AG08395 (cell line): ENCODE data around the gene GNB5.
"Not testable (repeated sequence)": the region's sequence is repeated elsewhere in the genome, so short reads cannot be mapped to it uniquely, and the experiment has no call there.

Experiments
- DNase-seq: peaks from one replicate; pipeline ENCODE4 v3.0.0; 2012; ENCODE audit warnings: mixed read lengths, low spot score

Gene GNB5

DNA sequence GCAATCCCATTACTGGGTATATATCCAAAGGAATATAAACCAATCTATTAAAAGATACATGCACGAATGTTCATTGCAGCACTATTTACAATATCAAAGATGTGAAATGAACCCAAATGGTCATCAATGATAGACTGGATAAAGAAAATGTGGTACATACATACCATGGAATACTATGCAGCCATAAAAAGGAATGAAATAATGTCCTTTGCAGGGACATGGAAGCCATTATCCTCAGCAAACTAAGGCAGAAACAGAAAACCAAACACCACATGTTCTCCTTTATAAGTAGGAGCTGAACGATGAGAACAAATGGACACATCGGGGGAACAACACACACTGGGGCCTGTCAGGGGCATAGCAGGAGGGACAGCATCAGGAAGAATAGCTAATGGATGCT is 21.0 kb downstream of the GNB5 start:
- not testable (repeated sequence) for DNase-seq

DNA sequence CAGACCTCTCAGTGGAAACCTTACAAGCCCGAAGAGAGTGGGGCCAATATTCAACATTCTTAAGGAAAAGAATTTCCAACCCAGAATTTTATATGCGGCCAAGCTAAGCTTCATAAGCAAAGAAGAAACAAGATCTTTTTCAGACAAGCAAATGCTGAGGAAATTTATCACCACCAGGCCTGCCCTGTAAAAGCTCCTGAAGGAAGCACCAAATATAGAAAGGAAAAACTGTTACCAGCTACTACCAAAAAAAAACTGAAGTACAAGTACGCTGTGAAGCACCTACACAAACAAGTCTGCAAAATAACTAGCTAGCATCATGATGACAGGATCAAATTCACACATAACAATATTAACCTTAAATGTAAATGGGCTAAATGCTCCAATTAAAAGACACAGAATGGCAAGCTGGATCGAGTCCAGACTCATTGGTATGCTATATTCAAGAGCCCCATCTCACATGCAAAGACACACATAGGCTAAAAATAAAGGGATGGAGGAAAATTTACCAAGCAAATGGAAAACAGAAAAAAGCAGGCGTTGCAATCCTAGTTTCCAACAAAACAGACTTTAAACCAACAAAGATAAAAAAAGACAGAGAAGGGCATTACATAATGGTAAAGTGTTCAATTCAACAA is 25.6 kb downstream of the GNB5 start:
- not testable (repeated sequence) for DNase-seq

DNA sequence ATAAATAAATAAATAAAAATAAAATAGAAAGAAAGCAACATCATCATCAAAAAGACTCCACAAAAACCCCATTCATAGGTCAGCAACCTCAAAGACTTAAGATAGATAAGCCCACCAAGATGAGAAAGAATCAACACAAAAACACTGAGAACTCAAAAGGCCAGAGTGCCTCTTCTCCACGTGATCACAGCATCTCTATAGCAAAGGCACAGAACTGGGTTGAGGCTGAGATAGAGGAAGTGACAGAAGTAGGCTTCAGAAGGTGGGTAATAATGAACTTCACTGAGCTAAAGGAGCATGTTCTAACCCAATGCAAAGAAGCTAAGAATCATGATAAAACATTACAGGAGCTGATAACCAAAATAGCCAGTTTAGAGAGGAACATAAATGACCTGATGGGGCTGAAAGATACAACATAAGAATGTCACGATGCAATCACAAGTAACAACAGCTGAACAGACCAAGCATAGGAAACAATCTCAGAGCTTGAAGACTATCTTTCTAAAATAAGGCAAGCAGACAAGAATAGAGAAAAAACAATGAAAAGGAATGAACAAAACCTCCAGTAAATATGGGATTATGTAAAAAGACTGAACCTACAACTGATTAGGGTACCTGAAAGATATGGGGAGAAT is 26.4 kb downstream of the GNB5 start:
- no peak for DNase-seq

DNA sequence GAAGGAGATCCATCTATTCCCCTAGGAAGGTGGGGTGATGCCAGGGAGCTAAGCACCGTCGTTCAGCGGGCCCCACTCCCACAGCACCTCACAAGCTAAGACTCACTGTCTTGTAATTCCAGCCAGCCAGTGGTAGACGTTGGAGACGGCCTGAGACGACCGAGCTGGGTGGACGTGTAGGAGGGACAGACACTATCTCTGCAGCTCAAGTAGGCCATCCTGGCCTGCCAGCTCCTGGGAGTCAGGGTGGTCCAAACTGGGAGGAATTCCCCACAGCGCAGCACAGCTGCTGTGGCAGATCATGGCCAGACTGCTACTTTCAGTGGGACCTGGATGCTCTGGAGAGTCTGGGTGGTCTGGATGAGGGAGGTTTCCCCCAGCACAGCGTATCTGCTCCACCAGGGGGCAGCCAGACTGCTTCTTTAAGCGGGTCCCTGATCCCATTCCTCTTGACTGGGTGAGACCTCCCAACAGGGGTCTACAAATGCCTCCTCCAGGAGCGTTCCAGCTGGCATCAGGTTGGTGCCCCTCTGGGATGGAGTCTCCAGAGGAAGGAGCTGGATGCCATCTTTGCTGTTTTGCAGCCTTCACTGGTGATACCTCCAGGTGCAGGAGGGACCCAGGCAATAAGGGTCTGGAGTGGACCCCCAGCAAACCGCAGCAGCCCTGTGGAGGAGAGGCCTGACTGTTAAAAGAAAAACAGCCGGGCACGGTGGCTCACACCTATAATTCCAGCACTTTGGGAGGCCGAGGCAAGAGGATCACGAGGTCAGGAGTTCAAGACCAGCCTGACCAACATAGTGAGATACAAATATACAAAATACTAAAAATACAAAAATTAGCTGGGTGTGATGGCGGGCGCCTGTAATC is 27.6 kb downstream of the GNB5 start:
- DNase-seq, result no peak

DNA sequence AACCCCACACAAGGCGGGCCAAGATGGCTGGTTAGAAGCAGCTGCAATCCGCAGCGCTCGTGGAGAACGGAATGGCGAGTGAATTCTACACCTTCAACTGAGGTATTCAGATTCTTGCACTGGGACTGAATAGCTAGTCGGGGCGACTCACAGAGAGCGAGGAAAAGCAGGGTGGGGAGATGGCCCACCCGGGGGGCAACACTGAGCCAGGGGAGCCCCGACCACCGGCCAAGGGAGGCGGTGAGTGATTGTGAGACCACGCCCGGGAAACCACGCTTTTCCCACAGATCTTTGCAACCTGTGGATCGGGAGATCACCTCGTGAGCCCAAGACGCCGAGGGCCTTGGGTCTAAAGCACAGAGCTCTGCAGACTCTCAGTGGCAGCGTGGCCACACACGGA is 28.3 kb downstream of the GNB5 start:
- no peak for DNase-seq

DNA sequence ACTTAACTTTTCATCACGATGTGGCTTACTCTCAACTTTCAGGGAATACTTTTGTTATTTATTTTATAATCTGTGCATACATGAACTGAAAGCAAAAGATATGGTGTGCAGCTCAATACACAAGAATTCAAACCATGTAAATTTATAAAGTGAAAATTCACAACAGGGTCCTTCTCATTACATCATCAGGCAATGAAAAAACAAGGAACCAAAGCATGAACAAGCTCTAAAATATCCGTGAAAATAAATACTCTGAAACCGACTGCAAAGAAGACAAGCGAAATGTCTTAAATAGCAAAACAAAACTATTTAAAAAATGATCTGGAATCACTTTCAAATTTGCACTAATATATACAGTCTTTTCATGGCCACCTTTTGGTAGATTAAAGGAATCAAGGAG is 28.9 kb downstream of the GNB5 start:
- no peak for DNase-seq

DNA sequence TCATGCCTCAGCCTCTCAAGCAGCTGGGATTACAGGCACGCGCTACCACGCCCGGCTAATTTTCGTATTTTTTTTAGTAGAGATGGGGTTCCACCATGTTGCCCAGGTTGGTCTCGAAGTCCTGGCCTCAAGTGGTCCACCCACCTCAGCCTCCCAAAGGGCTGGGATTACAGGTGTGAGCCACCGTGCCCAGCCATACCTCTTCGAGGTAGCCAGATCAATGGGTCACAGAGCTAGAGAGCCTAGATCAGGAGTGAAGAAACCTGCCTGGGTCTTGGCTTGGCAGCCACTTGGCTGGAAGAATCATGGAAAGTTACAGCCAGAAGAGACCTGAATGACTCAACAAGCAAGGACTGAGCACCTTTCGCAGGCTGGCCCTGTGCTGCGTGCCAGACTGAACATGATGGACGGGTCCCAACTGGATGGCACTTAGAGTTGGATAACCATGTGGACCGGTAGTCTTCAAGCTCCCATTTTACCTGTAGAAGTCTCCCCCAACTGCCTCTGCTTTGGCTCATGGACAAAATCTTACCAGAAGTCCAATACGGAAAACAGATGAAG is 29.7 kb downstream of the GNB5 start:
- no peak for DNase-seq

DNA sequence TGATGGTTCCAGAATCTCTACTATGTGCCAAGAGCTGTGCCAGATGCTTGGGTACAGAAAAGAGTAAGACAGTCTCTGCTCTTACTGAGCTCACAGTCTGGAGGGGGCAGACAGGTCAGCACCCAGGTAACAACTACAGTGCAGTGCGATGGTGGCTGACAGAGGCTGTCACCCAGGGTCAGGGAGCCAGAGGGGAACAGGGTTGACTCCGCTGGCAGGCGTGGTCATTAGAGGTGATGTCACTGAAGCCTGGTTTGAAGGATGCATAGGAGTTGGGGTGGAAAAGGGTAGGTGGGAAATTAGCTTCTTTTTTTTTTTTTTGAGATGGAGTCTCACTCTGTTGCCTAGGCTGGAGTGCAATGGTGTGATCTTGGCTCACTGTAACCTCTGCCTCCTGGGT is 31.5 kb downstream of the GNB5 start:
- DNase-seq, result no peak

DNA sequence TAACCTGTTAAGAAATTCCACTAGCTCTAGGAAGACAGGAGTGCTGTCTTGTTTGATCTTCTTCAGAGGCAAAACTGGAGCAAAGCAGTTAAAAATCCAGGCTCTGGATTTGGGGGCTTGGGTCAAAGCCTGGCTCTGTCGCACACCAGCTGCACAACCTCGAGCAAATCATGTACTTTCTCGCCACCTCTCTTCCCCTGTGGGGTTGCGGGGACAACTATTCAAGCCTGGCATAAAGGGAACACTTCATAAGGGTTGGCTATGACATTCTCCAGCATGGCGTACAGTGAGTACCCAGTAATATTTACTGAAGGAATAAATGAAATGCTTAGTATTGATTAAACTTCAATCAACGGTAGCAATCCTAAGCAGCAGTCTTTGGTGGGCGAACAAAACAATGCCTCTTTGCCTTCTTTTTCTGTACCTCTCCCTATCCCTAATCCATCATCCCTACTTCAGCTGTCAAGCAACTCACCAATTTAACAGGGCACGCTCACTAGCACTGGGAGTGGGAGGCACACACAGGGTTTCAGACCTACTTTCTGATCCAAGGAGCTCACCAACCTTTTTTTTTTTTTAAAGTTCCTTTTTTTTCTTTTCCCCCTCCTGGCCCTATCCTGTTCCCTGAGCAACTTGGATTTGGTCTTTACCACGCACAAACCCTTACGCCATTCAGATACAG is 33.0 kb downstream of the GNB5 start:
- no peak for DNase-seq

DNA sequence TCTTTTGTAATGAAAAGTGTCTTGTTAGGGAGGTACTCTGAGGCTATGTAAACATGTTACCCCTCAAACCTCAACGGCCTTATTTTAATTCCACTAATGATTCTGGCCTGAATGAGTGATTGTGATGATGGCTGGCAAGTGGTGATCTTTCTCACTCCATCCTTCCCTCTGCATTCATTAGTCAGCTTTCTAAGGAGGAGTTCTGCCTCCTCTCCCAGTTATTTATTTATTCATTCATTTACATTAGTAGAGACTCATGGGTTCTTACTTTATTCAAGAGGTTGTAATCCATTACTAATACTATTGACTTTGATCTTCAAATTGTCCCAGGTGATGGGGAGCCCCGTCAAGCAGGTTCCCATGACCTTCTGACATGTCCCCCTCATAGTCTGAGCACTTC is 35.3 kb downstream of the GNB5 start:
- no peak for DNase-seq

DNA sequence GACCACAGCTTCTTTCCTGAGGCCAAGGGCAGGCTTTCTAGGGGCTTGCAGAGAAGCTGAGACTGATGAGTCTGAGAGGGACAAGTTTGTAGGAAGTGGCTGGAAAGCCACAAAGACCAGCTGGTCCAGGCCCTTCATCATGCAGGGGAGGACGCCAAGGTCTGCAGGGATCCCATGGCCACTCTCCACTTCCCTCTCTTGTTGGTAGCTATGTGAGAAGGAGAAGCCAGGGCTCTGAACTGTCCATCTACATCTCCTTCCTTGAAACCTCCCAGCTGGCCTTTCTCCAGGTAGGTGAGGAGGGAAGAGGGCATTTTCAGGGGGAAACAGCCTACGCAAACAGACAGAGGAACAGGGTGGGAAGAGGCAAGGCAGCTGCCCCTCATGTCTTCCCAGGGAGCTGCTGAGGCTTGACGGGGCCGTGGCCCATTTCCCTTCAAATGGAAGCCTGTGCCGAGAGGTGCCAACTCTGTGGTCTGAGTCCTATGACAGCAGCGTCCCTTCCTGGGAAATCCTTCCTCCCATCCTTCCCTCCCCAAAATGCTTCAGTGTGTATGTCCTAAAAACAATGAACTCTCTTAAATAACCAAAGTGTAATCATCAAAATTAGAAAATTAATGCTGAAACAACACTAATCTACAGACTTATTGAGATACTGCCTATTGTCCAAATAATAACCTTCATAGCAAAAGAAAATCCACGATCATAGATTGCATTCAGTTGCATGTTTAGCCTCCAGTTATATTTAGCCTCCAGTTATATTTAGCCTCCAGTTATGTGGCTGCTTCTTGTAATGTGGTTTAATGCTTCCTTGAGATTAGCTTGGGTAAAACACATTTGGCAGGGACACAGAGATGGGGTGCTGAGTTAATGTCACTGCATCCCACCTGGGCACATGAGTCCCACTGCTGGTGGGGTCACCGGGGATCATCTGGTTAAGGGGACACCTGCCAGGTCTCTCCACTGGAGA is 36.0 kb downstream of the GNB5 start:
- no peak for DNase-seq

DNA sequence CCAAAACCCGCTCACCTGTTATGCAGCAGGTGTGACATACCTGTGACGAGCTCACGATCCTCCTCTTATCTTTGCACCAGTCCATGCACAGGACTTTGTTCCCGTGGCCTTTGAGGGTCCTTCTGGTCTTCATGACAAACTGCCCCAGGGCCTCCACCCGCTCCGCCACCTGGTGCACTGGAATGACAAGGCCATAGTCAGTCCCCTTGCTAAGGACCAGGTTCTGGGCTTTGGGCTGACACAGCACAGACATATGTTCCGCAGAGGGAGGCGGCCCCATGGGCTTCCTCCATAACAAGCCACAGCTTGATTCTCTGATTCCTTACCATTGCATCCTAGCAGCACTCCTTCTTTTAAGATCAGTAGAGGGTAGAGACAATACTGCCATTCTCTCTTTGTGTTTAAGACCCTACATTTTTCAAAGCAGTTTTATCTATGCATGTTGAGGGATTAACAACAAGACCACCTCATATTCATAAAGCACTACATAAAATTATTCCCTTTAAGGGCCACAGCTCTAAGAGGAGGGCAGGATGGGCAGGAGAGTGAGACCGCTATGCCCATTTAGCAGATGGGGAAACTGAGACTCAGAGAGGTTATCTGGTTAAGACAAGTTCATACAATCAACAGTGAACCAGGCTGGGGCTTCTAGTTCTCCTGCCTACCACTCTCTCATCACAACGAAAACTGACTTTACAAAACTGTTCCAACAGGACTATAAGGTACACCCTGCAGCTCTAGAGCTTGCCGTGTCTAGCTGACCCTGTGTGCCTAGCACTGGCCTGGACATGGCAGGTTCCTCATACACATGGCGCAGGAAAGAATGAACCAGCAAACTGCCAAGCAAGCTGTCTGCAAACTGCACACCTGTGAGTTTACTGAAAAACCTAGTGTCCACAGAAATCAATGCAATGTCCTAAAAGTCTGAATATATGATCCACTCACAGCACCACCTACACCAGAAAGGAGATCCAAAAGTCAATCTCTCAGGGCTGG is 37.0 kb downstream of the GNB5 start:
- DNase-seq, result no peak

DNA sequence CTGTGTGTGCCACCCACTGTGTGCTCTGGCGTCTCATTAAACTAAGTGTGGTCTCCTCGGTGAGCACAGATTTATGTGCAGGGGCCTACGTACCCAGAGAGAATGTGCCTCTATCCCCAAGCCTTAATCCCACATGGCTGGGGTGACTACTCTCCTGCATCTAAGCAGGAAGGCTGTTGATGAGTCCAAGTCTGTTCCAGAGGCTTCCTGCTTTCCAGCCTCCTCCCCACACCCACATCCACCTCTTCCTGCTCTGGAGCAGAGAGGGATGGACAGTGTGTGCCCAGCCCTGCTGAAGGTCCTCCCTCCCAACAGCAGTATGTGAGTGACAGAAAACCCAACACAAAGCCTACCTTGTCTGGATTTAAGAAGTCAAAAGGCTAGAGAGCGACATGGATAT is 39.8 kb downstream of the GNB5 start:
- no peak for DNase-seq

DNA sequence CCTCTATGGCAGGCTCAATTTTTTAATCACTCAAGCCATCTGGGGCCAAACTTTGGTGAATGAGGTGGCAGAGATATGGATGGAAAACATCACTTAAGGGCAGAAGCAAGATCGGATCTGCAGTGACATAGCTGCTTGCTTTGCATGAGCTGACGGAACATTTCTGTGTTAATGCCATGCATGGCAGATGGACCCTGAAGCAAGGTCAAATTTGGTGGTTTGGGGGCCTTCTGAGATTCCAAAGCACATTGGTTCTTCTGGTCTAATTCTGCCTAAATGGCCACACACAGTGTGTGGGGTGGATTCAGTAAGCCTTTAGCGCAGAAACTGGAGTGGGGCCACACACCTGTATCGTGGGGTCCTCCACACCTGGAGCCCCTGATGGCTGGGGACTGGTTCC is 40.3 kb downstream of the GNB5 start:
- no peak for DNase-seq

DNA sequence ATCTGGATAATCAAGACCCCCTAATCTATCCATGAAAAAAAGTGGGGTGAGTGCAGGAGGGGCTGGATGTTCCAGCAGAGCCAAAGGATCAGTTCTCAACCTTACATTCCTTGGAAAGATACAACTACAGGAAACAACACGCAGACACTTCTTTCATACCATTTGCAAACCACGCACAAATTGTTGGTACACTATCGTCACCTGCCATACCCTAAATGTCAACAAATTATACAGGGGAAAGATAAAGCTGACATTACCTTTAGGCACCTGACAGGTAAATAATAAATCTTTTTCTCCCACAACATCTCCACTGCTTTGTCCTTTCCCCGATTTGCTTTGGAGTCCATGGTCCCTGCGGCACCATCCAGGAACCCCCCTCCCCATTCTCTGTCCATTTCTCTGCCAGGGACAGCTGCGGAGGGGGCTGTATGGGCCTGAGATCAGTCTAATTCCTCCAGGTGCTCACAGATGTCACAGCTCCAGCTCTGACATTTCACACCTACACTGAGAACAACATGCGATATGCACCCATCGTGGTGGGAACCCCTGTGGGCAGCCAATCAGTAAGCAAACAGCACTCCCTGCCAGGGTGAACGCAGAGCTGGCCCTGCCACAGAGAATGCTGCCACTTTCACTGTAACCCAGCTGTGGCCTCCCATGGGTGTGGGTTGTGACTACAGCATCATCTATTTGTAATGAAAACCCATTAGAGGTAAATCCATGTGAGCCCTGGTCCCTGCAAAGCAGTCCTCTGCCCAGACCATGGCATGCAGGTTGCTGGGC is 41.0 kb downstream of the GNB5 start:
- no peak for DNase-seq

DNA sequence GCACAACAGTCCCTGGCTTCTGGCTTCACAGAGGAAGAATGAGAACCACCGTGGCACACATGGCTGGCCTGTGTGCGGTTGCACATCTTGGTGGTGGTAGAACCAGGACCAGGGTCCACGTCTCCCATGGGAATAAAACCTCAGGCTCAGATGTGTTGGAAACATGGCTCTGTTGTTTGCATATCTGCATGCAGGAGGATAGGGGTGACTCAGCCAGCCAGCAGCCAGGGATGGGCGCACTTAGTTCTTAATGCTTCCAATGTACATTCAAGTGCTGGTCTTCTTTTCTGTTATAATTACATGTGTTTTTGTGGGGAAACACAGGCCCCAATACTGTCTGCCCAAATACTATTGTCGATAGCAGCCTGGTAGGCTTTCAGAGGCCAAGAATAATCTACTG is 42.8 kb downstream of the GNB5 start:
- DNase-seq, result no peak

DNA sequence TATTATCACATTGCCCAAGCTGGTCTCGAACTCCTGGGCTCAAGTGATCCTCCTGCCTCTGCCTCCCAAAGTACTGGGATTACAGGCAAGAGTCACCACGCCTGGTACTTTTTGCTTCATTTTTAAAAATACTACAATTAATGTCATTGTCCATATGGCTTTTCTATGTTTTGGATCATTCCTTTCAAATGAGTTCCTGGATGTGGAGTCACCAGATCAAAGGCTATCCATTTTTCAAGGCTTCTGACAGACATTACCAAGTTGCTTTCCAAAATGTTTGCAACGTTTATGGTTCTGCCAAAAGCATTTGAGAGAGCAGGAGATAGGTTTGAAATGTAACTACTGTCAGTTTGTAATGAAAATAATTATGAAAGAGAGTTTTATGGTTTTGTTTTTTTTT is 44.4 kb downstream of the GNB5 start:
- DNase-seq, result peak; percentile 27

DNA sequence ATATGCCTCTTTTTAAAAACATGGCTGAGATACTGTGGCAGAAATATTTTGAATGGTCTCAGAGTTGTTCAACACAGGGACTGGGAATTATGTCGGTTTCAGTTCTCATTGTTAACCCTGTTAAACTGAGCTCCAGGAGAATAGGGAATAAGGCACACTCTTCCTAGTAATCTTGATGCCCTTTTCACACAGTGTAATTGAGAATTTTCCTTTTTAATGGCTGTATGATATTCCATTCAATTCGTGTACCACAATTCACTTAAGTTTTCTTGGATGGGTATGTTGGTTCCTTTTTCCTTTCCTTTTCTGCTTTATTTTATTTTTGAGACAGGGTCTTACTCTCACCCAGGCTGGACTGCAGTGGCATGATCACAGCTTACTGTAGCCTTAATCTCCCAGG is 44.9 kb downstream of the GNB5 start:
- DNase-seq, result no peak

DNA sequence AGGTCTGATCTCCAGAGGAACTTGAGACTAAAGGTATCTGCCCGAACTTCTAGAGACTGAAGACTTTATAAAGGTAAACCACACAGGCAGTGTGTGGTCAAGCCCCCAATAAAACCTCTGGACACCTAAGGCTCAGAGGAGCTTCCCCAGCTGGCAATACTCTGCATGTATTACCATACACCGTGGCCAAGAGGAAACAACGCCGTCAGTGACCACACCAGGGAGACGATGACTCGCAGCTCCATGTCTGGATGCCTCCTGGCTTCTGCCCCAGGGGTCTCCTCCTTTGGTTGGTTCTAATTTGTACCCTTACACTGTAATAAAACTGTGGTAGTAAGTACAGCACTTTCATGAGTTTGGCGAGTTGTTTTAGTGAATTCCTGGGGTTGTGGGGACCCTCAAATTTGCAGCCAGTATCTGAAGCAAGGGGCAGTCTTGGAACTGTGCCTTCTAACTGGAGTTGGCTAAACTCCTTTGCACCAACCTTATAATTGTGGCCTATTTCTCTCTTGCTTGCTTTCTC is 46.5 kb downstream of the GNB5 start:
- DNase-seq, result peak; percentile 56
